ENCODE results near the gene DRD4. TPM values are rescaled to one million over a fixed set of nuclear protein-coding genes. Genes with fewer than 3 reads are reported as not detected.

The DRD4 gene
- total RNA-seq, 1 donor from 2014 or later: 0.63 TPM

Other genes starting within 250 kb of the DRD4 start
- gene PKP3, start 243.1 kb upstream of the DRD4 start, total RNA-seq: 0.42 and 1.7 TPM in 2 replicates
- 14.5 and 15.9 TPM in 2 replicates for gene SIGIRR, start 222.3 kb upstream of the DRD4 start, total RNA-seq
- gene ANO9, start 195.3 kb upstream of the DRD4 start, total RNA-seq: not detected in 2 replicates
- gene PTDSS2, start 187.0 kb upstream of the DRD4 start, total RNA-seq: 51.2 and 52.4 TPM in 2 replicates
- gene RNH1, start 130.0 kb upstream of the DRD4 start, total RNA-seq: 69.2 and 71.1 TPM in 2 replicates
- gene HRAS, start 101.7 kb upstream of the DRD4 start, total RNA-seq: 90.6 and 93.5 TPM in 2 replicates
- 2.1 and 2.4 TPM in 2 replicates for gene LRRC56, start 99.7 kb upstream of the DRD4 start, total RNA-seq
- 1.8 and 2.2 TPM in 2 replicates for gene LMNTD2, start 76.5 kb upstream of the DRD4 start, total RNA-seq
- 7.3 and 7.4 TPM in 2 replicates for gene RASSF7, start 76.3 kb upstream of the DRD4 start, total RNA-seq
- 52.3 TPM in 2 replicates for gene PHRF1, start 60.8 kb upstream of the DRD4 start, total RNA-seq
- 10.2 and 11.4 TPM in 2 replicates for gene IRF7, start 21.3 kb upstream of the DRD4 start, total RNA-seq
- gene CDHR5, start 12.3 kb upstream of the DRD4 start, total RNA-seq: not detected in 2 replicates
- gene SCT, start 10.1 kb upstream of the DRD4 start, total RNA-seq: not detected in 2 replicates
- gene DEAF1, start 58.0 kb downstream of the DRD4 start, total RNA-seq: 60.9 and 67.0 TPM in 2 replicates
- 19.9 and 26.8 TPM in 2 replicates for gene TMEM80, start 58.5 kb downstream of the DRD4 start, total RNA-seq
- gene EPS8L2, start 69.0 kb downstream of the DRD4 start, total RNA-seq: 2.6 and 3.9 TPM in 2 replicates
- 154 and 163 TPM in 2 replicates for gene TALDO1, start 110.2 kb downstream of the DRD4 start, total RNA-seq
- gene GATD1, start 140.2 kb downstream of the DRD4 start, total RNA-seq: 93.6 and 94.9 TPM in 2 replicates
- gene CEND1, start 152.8 kb downstream of the DRD4 start, total RNA-seq: 1.0 and 1.2 TPM in 2 replicates
- gene SLC25A22, start 161.0 kb downstream of the DRD4 start, total RNA-seq: 53.4 and 54.6 TPM in 2 replicates
- gene PIDD1, start 168.0 kb downstream of the DRD4 start, total RNA-seq: 30.7 and 37.9 TPM in 2 replicates
- gene RPLP2, start 172.7 kb downstream of the DRD4 start, total RNA-seq: 1,810 and 1,830 TPM in 2 replicates
- gene PNPLA2, start 181.6 kb downstream of the DRD4 start, total RNA-seq: 27.0 and 34.5 TPM in 2 replicates
- 1.6 and 2.7 TPM in 2 replicates for gene CRACR2B, start 190.7 kb downstream of the DRD4 start, total RNA-seq
- 101 and 108 TPM in 2 replicates for gene CD151, start 195.7 kb downstream of the DRD4 start, total RNA-seq
- gene POLR2L, start 205.3 kb downstream of the DRD4 start, total RNA-seq: 128 and 134 TPM in 2 replicates
- gene TSPAN4, start 205.6 kb downstream of the DRD4 start, total RNA-seq: 40.0 and 40.2 TPM in 2 replicates